ENCODE data around the gene JPH2. TPM values are rescaled to one million over a fixed set of nuclear protein-coding genes. Genes with fewer than 3 reads are reported as not detected.

Gene JPH2
- total RNA-seq, 6 experiments from 2014 or later, result 0.09 to 0.31 (median 0.10) TPM; not detected in 1

- intact Hi-C loops (cut with DNase I), result no loop called here
- H3K27ac ChIP-seq, result no peak overlapping the region
- no peaks in the 10 kb centered on the region for H3K9me3 ChIP-seq
- H3K27me3 ChIP-seq, result no peaks in the 10 kb centered on the region
- WGBS (ENCODE audit: insufficient coverage, low coverage, low lambda C conversion rate, missing lambda C conversion rate), result 72% methylated on average over 6 of the region's 7 CpGs
- H3K4me3 ChIP-seq, result no peak overlapping the region
- ATAC-seq, result no peak
- no peaks in the 10 kb centered on the region for H3K4me1 ChIP-seq
- DNase-seq, result no peak
- TF ChIP-seq, protein P1, sequence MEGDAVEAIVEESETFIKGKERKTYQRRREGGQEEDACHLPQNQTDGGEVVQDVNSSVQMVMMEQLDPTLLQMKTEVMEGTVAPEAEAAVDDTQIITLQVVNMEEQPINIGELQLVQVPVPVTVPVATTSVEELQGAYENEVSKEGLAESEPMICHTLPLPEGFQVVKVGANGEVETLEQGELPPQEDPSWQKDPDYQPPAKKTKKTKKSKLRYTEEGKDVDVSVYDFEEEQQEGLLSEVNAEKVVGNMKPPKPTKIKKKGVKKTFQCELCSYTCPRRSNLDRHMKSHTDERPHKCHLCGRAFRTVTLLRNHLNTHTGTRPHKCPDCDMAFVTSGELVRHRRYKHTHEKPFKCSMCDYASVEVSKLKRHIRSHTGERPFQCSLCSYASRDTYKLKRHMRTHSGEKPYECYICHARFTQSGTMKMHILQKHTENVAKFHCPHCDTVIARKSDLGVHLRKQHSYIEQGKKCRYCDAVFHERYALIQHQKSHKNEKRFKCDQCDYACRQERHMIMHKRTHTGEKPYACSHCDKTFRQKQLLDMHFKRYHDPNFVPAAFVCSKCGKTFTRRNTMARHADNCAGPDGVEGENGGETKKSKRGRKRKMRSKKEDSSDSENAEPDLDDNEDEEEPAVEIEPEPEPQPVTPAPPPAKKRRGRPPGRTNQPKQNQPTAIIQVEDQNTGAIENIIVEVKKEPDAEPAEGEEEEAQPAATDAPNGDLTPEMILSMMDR (IDR thresholded peaks at IDR 0.05), result no peak
- TF ChIP-seq POLR2A (IDR thresholded peaks at IDR 0.05), result no peak
- H3K36me3 ChIP-seq, result no peaks in the 10 kb centered on the region
These were observed 91.2 kb downstream of the JPH2 start for GRCh38 chr20:44095831-44096230.

GRCh38 chr20:44093249-44093582, 93.8 kb downstream of the JPH2 start:
- no peak for TF ChIP-seq POLR2A (IDR thresholded peaks at IDR 0.05)
- TF ChIP-seq, protein P1 (IDR thresholded peaks at IDR 0.05), result peak in 2 of 4 donors; percentile 2 to 3
- H3K9me3 ChIP-seq, result no peaks in the 10 kb centered on the region
- WGBS (ENCODE audit: insufficient coverage, low coverage, low lambda C conversion rate, missing lambda C conversion rate), result 57% methylated on average over 2 of the region's 2 CpGs
- intact Hi-C loops (cut with DNase I), result no loop called here
- H3K4me1 ChIP-seq, result no peaks in the 10 kb centered on the region
- H3K36me3 ChIP-seq, result no peaks in the 10 kb centered on the region
- H3K27me3 ChIP-seq, result no peaks in the 10 kb centered on the region
- no peak overlapping the region for H3K27ac ChIP-seq
- H3K4me3 ChIP-seq, result no peak overlapping the region
- DNase-seq (no peak), ATAC-seq (no peak)

DNA sequence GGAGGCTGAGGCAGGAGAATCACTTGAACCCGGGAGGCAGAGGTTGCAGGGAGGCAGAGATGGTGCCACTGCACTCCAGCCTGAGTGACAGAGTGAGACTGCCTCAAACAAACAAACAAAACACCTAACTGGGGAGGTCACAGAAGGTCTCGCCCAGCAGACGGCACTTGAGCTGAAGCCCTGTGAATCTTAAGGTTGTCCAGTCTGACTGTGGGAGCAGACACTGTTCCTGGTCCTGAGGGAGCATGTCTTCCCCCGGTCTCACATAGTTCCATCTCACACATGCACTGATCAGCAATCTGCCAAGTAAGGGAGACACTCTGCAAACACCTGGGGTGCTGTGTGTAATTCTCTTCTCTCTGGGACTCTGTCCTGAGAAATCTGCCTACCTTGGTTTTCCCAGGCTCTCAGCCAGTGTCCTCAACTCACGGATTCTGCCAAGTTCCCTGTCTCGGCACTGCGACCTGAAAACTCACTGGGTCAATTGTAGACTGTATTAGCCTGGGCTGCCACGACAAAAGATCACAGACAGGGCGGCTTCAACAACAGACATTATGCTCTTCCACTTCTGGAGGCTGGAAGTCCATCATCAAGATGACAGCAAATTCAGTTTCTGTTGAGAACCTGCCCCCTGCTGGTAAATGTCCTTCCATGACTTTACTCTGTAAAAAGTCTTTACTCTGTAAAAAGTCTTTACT, 94.3 kb downstream of the JPH2 start:
- H3K36me3 ChIP-seq, result no peaks in the 10 kb centered on the region
- no peaks in the 10 kb centered on the region for H3K27me3 ChIP-seq
- TF ChIP-seq, protein P1 (IDR thresholded peaks at IDR 0.05), result peak; percentile 34 to 58 (median 42)
- no peak for TF ChIP-seq POLR2A (IDR thresholded peaks at IDR 0.05)
- no peaks in the 10 kb centered on the region for H3K9me3 ChIP-seq
- 55% methylated on average over 3 of the region's 9 CpGs for WGBS (ENCODE audit: insufficient coverage, low coverage, low lambda C conversion rate, missing lambda C conversion rate)
- no peak overlapping the region for H3K27ac ChIP-seq
- no peaks in the 10 kb centered on the region for H3K4me1 ChIP-seq
- ATAC-seq, result peak in 3 of 4 donors; percentile 28 to 59 (median 45)
- DNase-seq, result no peak
- H3K4me3 ChIP-seq, result no peak overlapping the region
- intact Hi-C loops (cut with DNase I), result no loop called here

DNA sequence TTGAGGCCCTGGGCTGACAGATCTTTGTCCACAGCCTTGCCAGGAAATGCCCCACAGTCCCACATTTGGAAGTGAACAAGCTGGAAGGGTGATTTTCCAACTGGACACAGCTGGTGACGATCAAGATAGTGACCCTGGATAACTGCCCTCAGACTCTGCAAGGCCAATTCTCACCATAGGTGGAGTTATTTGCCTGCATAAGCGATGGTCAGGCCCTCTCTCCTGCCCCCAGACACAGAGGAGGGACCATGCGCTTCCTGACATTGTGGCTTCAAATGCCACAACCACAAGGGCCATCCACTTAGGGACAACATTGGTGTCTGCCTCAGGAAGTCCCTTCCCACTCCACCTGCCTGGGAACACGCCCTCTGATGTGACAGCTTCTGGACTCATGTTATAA, 96.0 kb downstream of the JPH2 start:
- no peaks in the 10 kb centered on the region for H3K36me3 ChIP-seq
- TF ChIP-seq, protein P1 (IDR thresholded peaks at IDR 0.05), result no peak
- TF ChIP-seq POLR2A (IDR thresholded peaks at IDR 0.05), result no peak
- H3K4me1 ChIP-seq, result no peaks in the 10 kb centered on the region
- intact Hi-C loops (cut with DNase I), result no loop called here
- ATAC-seq (no peak), DNase-seq (no peak)
- no peak overlapping the region for H3K4me3 ChIP-seq
- no peaks in the 10 kb centered on the region for H3K27me3 ChIP-seq
- no peak overlapping the region for H3K27ac ChIP-seq
- whole genome bisulfite sequencing (ENCODE audit: insufficient coverage, low coverage, low lambda C conversion rate, missing lambda C conversion rate), result 67% methylated on average over 1 of the region's 4 CpGs
- H3K9me3 ChIP-seq, result no peaks in the 10 kb centered on the region
